Epithelial cell of proximal tubule (primary cell): ENCODE data around the gene EMID1. TPM values are rescaled to one million over a fixed set of nuclear protein-coding genes. Genes with fewer than 3 reads are reported as not detected.

ENCODE experiments used
- DNase-seq: peaks from one replicate; pipeline ENCODE4 v3.0.0-alpha.2; 2011; ENCODE audit warnings: low read depth
- H3K4me3 ChIP-seq: 2 replicates; pipeline ENCODE4 v1.5.1; 2011; ENCODE audit warnings: low read depth, mild to moderate bottlenecking, low read length
- total RNA-seq: library from RNA; depleted of rRNA; stranded (reverse); fragments of >200 nt; gene quantifications from 2 replicates; pipeline ENCODE4 v1.2.3, GENCODE V29; 2015
- TF ChIP-seq, protein P1 (sequence below): conservative IDR thresholded peaks from 2 replicates; pipeline ENCODE4 v1.5.1; 2012; ENCODE audit warnings: low read depth, mild to moderate bottlenecking, low read length

The EMID1 gene
- total RNA-seq, 1 donor from 2014 or later: 0.17 TPM

DNA sequence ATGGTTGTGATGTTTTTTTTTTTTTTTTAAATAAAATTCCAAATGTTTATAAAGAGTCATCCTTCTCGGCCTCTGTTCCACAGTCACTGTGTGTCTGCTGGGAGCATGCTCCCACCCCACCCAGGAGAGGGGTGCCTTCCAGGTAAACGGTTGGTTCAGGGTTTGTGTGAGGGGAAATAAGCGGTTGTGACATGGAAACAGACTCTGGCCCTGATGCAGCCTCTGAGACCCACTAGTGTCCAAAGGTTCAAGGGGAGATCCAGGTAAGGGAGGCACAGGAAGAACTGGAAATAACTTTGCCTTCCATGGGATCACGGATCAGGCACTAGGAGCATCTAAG is 94.7 kb downstream of the EMID1 start:
- no peak for DNase-seq
- no peak overlapping the region for H3K4me3 ChIP-seq
- TF ChIP-seq, protein P1, sequence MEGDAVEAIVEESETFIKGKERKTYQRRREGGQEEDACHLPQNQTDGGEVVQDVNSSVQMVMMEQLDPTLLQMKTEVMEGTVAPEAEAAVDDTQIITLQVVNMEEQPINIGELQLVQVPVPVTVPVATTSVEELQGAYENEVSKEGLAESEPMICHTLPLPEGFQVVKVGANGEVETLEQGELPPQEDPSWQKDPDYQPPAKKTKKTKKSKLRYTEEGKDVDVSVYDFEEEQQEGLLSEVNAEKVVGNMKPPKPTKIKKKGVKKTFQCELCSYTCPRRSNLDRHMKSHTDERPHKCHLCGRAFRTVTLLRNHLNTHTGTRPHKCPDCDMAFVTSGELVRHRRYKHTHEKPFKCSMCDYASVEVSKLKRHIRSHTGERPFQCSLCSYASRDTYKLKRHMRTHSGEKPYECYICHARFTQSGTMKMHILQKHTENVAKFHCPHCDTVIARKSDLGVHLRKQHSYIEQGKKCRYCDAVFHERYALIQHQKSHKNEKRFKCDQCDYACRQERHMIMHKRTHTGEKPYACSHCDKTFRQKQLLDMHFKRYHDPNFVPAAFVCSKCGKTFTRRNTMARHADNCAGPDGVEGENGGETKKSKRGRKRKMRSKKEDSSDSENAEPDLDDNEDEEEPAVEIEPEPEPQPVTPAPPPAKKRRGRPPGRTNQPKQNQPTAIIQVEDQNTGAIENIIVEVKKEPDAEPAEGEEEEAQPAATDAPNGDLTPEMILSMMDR: no peak

DNA sequence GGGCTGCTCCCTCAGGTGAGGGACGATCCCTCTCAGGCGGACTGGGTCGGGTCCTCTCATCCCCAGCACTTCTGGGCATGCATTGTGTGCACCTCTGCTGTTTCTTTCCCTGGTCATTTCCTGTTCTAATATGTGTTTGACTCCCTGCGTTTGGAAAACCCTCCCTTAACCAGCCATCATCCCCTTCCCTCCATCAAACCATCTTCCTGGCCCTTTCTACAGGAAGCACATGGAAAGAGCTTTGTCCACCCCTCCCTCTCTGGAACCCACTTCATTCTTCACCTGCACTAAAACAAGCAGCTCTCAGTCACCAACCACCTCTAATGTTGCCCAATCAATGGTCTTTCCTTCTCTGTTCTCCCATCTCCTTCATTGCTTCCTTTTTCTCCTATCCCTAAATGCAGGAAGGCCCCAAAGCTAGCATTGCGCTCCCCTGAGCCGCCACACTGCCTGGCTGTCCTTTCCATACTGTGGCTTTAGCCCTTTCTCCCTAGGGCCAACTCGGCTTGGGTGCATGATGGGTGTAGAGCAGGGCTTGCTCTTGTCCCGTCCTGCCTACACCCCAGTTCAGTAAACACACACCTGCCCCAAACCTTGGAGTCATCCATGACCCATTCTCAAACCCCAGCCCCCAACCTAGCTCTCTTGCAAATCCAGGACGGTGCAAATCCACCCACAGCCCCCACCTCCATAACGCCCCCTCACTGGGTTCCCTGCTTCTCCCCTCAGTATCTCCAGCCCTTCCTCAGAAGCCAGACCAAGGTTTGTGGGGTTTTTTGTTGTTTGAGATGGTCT is 95.3 kb downstream of the EMID1 start:
- TF ChIP-seq, protein P1: no peak
- no peak overlapping the region for H3K4me3 ChIP-seq
- DNase-seq: no peak

DNA sequence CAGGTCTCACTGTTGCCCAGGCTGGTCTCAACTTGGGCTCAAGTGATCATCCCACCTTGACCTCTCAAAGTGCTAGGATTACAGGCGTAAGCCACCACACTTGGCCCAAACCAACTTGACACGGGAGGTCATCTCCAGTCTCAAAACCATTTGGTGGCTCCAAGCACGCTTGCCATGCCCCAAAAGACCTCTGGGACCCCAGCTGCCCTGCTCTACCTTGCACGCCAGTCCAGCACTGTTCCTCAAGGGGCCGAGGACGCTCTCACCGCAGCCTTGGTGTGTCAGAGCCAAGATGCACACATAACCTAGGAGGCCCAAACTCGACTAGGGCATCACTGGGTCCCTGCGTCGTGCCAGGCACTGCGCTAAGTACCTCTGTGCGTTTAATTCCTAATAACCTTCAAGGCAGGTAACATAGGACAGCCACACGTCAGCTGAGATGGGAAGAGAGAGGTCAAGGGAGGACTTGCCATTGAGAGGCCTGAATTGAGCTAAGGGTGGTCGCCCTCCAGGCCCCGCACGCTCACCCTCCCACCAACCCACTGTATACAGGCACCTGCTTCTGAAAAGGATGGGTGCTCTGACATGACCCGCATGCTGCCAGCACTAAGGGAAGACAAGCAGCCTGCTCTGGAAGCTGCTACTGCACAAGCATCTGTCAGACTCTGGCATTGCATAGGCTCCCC is 96.2 kb downstream of the EMID1 start:
- TF ChIP-seq, protein P1: no peak
- no peak overlapping the region for H3K4me3 ChIP-seq
- no peak for DNase-seq

GRCh38 chr22:29302402-29302680 is 96.6 kb downstream of the EMID1 start:
- no peak overlapping the region for H3K4me3 ChIP-seq
- TF ChIP-seq, protein P1: no peak
- DNase-seq: no peak

DNA sequence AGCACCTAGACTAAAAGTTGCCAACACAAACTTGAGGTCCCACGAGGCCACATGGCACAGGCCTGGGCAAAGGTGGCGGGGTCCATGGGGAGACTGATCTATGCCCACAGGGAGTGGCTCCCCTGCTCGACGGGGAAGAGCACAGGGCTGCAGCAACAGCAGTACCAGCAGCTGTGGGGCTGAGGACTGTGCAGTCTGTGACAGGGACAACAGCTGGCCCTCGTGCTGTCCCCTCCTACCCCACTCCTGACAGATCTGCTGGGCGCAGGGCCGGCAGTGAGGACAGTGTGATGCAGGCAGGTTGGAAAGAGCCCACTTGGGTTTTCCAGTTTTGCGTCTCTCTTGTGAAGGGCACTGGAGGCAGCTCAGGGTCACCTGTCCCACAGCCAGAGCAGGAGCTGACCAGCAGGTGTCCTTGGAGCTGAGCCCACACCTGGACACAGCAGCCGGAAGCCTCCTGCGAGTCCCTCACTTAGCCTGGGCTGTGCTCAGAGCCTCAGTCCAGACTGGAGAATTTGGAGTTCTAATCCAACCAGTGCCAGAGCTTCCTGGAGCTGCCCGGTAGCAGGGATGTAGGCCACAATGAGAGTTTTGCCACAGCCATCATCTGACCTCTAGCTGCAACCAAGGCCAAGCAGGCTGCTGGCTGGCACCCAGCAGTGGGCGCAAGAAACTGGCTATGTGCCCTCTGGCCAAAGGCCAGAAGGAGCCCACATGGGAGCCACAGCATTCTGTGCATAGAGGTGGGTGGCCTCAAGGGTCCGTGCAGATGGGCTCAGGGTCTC is 97.2 kb downstream of the EMID1 start:
- TF ChIP-seq, protein P1: no peak
- no peak for DNase-seq
- no peak overlapping the region for H3K4me3 ChIP-seq

DNA sequence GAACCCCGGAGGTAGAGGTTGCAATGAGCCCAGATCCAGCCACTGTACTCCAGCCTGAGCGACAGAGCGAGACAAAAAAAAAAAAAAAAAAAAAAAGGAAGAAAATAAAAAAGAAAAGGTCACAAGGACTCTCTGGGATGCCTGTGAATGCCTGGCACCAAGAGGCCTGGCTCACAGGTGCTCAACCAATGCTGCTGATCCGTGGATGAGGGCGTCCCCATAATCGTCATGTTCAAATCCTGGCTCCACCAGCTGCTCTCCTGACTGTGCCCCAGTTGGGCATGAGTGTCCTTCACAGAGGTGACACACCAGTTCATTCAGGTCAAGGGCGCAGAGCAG is 100.1 kb downstream of the EMID1 start:
- peak overlapping the region; percentile 92 for H3K4me3 ChIP-seq
- no peak for DNase-seq

More for the DNA sequence above, 100.1 kb downstream of the EMID1 start:
- TF ChIP-seq, protein P1: no peak
